AG04449 (cell line): Measurements from ENCODE around the gene AP2A2.

ENCODE experiments used
- CTCF ChIA-PET: fragments of 350-600 bp; formaldehyde crosslinking; extraction: SDS; loops from one replicate; lab custom pipeline; 2021; ENCODE audit warnings: antibody characterized with exemption; lab: Yijun Ruan, JAX
- POLR2A ChIA-PET: fragments of 400-600, 350-600 bp; formaldehyde crosslinking; extraction: SDS; loops from one replicate; lab custom pipeline; 2020; ENCODE audit warnings: antibody characterized with exemption, inconsistent platforms; lab: Yijun Ruan, JAX
- DNase-seq: peaks from one replicate; pipeline ENCODE4 v3.0.0-alpha.2; 2010; ENCODE audit warnings: low read depth, low spot score
- H3K4me3 ChIP-seq: 2 replicates; pipeline ENCODE4 v1.5.1; 2011; ENCODE audit warnings: low read depth, mild to moderate bottlenecking, control low read depth, low read length
- TF ChIP-seq, protein P1 (sequence below): IDR thresholded peaks from one replicate; pipeline ENCODE4 v1.5.1; 2011; ENCODE audit warnings: mild to moderate bottlenecking, moderate library complexity, low read length, control low read depth, inconsistent platforms; ENCODE audit not compliant: insufficient read depth; ENCODE audit errors: missing control alignments

AP2A2 gene

DNA sequence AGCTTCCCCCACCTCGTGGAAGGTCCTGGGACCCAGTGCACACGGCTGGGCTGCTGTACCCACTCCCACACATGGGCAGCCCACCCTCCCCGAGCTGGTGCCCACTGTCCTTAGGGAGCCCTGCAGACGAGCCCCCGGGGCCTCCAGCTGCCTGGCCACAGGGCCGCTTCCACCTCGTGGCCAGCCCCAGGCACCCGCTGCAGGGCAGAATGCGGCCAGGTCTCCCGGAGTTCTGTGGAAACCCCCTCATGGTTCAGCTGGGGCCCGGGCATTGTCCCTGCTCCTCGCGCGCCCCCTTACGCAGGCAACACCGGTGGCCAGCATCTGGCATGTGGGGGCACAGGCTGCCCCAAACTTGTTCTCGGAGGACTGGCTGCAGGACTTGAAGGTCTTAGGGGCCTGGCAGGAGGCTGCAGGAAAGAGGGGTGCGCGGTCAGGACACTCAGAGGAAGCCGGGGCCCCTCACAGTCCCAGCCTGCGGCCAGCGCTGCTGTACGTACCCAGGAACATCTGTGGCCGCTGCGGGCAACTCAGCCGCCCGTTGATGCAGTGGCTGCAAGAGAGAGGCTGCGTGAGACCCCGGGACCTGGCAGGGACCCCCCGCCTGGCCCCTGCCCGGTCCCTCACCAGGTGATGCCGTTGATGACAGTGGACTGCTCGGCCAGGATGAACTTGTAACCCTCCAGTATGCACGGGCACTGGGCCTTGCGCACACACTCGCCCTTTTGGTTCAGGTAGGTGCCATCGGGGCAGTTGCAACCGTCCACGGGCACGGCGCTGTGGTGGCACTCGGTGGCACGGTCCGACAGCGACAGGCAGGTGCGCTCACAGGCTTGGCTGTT lies 101.2 kb downstream of the AP2A2 start:
- no peak overlapping the region for H3K4me3 ChIP-seq
- TF ChIP-seq, protein P1, sequence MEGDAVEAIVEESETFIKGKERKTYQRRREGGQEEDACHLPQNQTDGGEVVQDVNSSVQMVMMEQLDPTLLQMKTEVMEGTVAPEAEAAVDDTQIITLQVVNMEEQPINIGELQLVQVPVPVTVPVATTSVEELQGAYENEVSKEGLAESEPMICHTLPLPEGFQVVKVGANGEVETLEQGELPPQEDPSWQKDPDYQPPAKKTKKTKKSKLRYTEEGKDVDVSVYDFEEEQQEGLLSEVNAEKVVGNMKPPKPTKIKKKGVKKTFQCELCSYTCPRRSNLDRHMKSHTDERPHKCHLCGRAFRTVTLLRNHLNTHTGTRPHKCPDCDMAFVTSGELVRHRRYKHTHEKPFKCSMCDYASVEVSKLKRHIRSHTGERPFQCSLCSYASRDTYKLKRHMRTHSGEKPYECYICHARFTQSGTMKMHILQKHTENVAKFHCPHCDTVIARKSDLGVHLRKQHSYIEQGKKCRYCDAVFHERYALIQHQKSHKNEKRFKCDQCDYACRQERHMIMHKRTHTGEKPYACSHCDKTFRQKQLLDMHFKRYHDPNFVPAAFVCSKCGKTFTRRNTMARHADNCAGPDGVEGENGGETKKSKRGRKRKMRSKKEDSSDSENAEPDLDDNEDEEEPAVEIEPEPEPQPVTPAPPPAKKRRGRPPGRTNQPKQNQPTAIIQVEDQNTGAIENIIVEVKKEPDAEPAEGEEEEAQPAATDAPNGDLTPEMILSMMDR: no peak
- ChIA-PET CTCF (interaction anchor here (1.4 kb wide), 1 partner anchor 24 kb away, joined by 3 read pairs; no protein-coding TSS in a partner anchor), POLR2A (interaction anchor here (0.9 kb wide), 1 partner anchor 10 kb away, joined by 5 read pairs; no protein-coding TSS in a partner anchor)
- no peak for DNase-seq

DNA sequence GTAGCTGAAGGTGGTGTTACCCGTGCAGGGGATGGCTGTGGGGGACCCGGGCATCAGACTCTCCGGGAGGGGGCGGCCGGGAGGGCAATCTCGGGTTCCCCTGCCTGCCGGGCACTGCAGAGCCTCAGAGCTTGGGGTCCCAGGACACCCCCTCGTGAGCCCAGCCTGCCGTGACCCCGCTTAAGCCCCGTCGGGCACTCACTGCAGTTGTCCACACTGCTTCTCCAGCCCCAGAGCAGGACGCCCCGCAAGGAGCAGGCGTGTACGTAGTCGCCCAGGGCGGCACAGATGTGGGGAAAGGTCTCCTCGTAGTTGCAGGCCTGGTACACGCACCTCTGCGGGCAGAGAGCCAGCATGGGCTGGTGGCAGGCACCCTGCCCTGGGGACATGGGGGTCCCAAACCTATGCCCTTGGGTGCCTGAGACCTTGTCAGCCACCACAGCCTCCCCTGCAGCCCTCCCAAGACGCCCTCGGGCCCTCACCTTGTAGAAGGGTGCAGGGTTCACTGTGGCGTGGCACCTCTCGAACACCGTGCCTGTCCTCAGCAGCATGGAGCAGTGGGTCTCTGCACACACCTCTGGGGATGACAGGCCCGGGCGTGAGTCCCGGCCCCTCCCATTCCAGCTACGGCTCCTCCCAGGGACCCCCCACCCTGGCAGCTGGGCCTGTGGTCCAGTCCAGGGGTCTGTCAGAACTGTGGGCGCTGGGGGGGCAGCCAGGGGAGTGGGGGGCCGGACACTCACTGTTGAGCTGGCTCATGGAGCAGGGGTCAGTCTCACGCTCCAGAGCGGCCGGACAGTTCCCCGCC lies 102.0 kb downstream of the AP2A2 start:
- H3K4me3 ChIP-seq: no peak overlapping the region
- POLR2A ChIA-PET: no interaction called here
- CTCF ChIA-PET: no interaction called here
- DNase-seq: no peak
- TF ChIP-seq, protein P1: no peak

DNA sequence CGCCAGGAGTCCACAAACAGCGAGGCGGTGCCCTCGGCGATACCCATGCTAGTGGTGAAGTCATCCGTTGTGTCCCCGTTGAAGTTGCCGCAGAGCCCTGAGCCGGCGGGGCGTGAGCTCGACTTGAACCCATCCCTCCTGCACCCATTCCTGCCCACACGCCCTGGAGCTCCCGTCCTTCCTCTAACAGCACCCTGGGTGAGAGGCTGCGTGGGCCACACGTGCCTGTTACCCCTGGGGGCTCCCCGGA lies 102.5 kb downstream of the AP2A2 start:
- CTCF ChIA-PET: no interaction called here
- H3K4me3 ChIP-seq: no peak overlapping the region
- TF ChIP-seq, protein P1: no peak
- DNase-seq: no peak
- POLR2A ChIA-PET: no interaction called here

DNA sequence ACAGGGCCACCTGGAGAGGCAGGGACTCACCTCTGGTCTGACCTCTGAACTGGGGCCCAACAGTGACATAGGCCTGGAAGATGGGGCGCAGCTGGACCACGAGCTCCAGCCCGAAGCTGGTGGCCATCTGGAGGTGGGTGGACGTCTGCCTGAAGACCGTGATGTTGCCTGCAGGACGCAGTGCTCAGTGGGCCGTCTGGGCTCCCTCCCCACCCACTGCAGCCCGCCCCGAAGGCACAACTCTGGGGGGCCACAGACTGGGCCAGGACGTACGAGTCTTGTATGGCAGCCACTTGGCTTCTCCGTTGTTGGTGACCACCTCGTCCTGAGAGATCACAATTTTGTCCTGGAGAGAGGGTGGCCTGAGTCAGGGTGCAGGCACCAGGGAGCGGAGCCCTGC lies 102.9 kb downstream of the AP2A2 start:
- ChIA-PET POLR2A (no interaction called here), CTCF (no interaction called here)
- no peak overlapping the region for H3K4me3 ChIP-seq
- DNase-seq: no peak
- TF ChIP-seq, protein P1: no peak

DNA sequence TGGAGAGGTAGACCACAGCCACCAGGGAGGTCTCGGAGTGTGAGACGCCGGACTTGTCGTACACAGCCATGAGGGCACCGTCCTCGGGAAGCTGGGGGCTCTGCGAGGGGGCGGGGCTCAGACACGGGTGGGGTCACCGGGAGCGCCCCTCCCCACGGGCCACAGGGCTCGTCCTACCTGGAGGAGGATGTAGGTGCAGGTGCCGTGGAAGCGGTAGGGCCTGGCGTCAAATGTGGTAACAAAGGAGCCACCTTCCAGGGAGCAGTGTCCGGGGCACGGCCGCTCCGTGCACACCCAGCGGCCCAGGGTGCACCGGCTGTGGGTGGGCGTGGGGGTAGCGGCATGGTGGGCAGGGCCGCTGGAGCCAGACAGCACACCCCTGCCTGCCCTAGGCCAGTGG lies 103.4 kb downstream of the AP2A2 start:
- DNase-seq: no peak
- CTCF ChIA-PET: interaction anchor here (1.1 kb wide), 1 partner anchor 118 kb away, joined by 3 read pairs; no protein-coding TSS in a partner anchor
- POLR2A ChIA-PET: no interaction called here
- no peak overlapping the region for H3K4me3 ChIP-seq
- TF ChIP-seq, protein P1: no peak

DNA sequence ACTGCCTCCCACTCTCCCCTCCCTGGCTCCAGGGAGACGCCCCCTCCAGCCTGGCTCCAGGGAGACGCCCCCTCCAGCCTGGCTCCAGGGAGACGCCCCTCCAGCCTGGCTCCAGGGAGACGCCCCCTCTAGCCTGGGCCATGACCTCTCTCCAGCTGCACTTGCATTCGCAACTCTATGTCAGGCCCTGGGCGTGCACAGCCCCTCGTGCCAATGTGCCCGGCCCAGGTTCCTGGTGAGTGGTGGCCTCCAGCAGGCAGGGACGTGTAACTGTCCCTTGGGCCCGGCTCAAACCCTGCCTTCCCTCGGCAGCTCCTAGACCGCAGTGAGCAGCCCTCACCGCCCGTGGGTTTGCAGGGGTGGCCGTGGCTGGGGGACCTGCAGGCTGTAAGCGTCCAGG lies 104.0 kb downstream of the AP2A2 start:
- POLR2A ChIA-PET: no interaction called here
- no peak for DNase-seq
- TF ChIP-seq, protein P1: no peak
- CTCF ChIA-PET: interaction anchor here (1.1 kb wide), 1 partner anchor 118 kb away, joined by 3 read pairs; no protein-coding TSS in a partner anchor
- H3K4me3 ChIP-seq: no peak overlapping the region
